Glutamatergic neuron (in vitro differentiated cells): ENCODE results near the gene TPD52L3. TPM values are rescaled to one million over a fixed set of nuclear protein-coding genes. Genes with fewer than 3 reads are reported as not detected.
A peak's percentile ranks its signal among the peaks of the same experiment; 100 is the strongest.

Experiments
- DNase-seq: peaks from one replicate; pipeline ENCODE4 v3.0.0; 2022
- H3K27ac Mint-ChIP-seq: one replicate; pipeline ENCODE4 v1.8.0; 2020; ENCODE audit warnings: mild to moderate bottlenecking, mixed read lengths, inconsistent platforms; ENCODE audit not compliant: unreplicated experiment
- H3K27me3 Mint-ChIP-seq: one replicate; pipeline ENCODE4 v1.8.0; 2020; ENCODE audit warnings: mild to moderate bottlenecking, moderate library complexity, mixed read lengths, inconsistent platforms; ENCODE audit not compliant: unreplicated experiment
- H3K36me3 Mint-ChIP-seq: one replicate; pipeline ENCODE4 v1.8.0; 2020; ENCODE audit warnings: mild to moderate bottlenecking, mixed read lengths, inconsistent platforms; ENCODE audit not compliant: unreplicated experiment
- H3K4me1 Mint-ChIP-seq: one replicate; pipeline ENCODE4 v1.8.0; 2020; ENCODE audit warnings: mild to moderate bottlenecking, low read depth, mixed read lengths, inconsistent platforms; ENCODE audit not compliant: unreplicated experiment
- H3K4me3 Mint-ChIP-seq: one replicate; pipeline ENCODE4 v1.8.0; 2020; ENCODE audit warnings: mild to moderate bottlenecking, mixed read lengths, inconsistent platforms; ENCODE audit not compliant: unreplicated experiment
- H3K9me3 Mint-ChIP-seq: one replicate; pipeline ENCODE4 v1.8.0; 2020; ENCODE audit warnings: mild to moderate bottlenecking, moderate library complexity, mixed read lengths, inconsistent platforms; ENCODE audit not compliant: unreplicated experiment
- CTCF ChIP-seq: fragments of 200-600 bp; sonication (generic); IDR thresholded peaks from one replicate; pipeline ENCODE4 v1.5.0; 2021; ENCODE audit not compliant: partially characterized antibody, unreplicated experiment
- total RNA-seq: library from RNA; stranded (reverse); fragmentation: NEBNext Ultra II Directional; extraction: Animal tissue kit (Norgen Biotek cat#: 25700); gene quantifications from one replicate; pipeline ENCODE4 v1.2.1, GENCODE V29; 2021; ENCODE audit not compliant: unreplicated experiment

Gene TPD52L3
- total RNA-seq, 1 donor from 2014 or later, result not detected

GRCh38 chr9:6354072-6354686 lies 26.0 kb downstream of the TPD52L3 start:
- Mint-ChIP-seq H3K9me3 (no peaks in the 10 kb centered on the region), H3K27me3 (no peaks in the 10 kb centered on the region), H3K4me3 (no peak overlapping the region), H3K4me1 (no peaks in the 10 kb centered on the region), H3K36me3 (no peaks in the 10 kb centered on the region), H3K27ac (no peak overlapping the region)
- DNase-seq, result no peak
- TF ChIP-seq CTCF, result peak; percentile 81

- Mint-ChIP-seq H3K27ac (no peak overlapping the region), H3K9me3 (no peaks in the 10 kb centered on the region), H3K27me3 (no peaks in the 10 kb centered on the region), H3K4me1 (no peaks in the 10 kb centered on the region), H3K4me3 (no peak overlapping the region), H3K36me3 (no peaks in the 10 kb centered on the region)
- TF ChIP-seq CTCF, result no peak
- no peak for DNase-seq
Observed at GRCh38 chr9:6355728-6356127, 27.6 kb downstream of the TPD52L3 start.

GRCh38 chr9:6356441-6356840 lies 28.3 kb downstream of the TPD52L3 start:
- no peak overlapping the region for H3K4me3 Mint-ChIP-seq
- DNase-seq, result no peak
- H3K4me1 Mint-ChIP-seq, result no peaks in the 10 kb centered on the region
- no peak for TF ChIP-seq CTCF
- no peaks in the 10 kb centered on the region for H3K36me3 Mint-ChIP-seq
- H3K9me3 Mint-ChIP-seq, result no peaks in the 10 kb centered on the region
- no peak overlapping the region for H3K27ac Mint-ChIP-seq
- H3K27me3 Mint-ChIP-seq, result no peaks in the 10 kb centered on the region

DNA sequence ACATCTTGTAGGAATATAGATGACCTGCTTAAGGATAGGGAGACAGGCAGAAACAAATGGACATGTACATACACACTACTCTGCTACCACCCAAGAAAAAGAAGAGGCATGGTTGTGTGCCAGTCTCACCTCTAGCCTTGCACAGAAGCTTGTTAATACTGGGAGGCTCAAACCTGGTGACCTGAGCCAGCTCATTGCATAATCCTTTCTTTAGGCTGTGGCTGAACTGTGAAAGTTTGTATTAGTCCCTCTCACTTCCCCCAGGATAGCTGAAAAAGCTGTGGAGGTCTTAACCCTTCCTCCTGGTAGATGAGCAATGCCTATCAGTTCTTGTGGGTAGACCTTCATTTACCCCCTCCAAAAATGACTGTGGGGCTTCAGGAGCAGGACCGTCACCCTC lies 28.7 kb downstream of the TPD52L3 start:
- DNase-seq, result no peak
- TF ChIP-seq CTCF, result no peak
- Mint-ChIP-seq H3K9me3 (no peaks in the 10 kb centered on the region), H3K27ac (no peak overlapping the region), H3K4me1 (no peaks in the 10 kb centered on the region), H3K27me3 (no peaks in the 10 kb centered on the region), H3K4me3 (no peak overlapping the region), H3K36me3 (no peaks in the 10 kb centered on the region)

- Mint-ChIP-seq H3K27ac (no peak overlapping the region), H3K27me3 (peaks cover 2% of the 10 kb centered on the region), H3K4me3 (no peak overlapping the region), H3K9me3 (no peaks in the 10 kb centered on the region), H3K36me3 (peaks cover under 1% of the 10 kb centered on the region), H3K4me1 (no peaks in the 10 kb centered on the region)
- no peak for DNase-seq
- TF ChIP-seq CTCF, result no peak
Observed at GRCh38 chr9:6367128-6367890, 39.1 kb downstream of the TPD52L3 start.
